Tibial nerve (tissue), 3 donors: ENCODE results near the gene AASS.

Experiments
- POLR2A ChIP-seq, 2 donors: fragments of 450-650 bp; IDR thresholded peaks; one replicate each; pipeline ENCODE4 v1.6.1; 2017; ENCODE audit warnings: antibody characterized with exemption in 2 of 2, mild to moderate bottlenecking in 2 of 2, moderate library complexity in 2 of 2
- TF ChIP-seq, protein P1 (sequence below), 5 experiments: fragments of 200-600 bp in 3 of 5; fragments of 450-650 bp in 2 of 5; sonication (generic) in 3 of 5; IDR thresholded peaks; one replicate each; pipeline ENCODE4 v1.5.1; 2016 to 2019; ENCODE audit warnings: antibody characterized with exemption in 5 of 5, mild to moderate bottlenecking in 3 of 5, moderate library complexity in 2 of 5

DNA sequence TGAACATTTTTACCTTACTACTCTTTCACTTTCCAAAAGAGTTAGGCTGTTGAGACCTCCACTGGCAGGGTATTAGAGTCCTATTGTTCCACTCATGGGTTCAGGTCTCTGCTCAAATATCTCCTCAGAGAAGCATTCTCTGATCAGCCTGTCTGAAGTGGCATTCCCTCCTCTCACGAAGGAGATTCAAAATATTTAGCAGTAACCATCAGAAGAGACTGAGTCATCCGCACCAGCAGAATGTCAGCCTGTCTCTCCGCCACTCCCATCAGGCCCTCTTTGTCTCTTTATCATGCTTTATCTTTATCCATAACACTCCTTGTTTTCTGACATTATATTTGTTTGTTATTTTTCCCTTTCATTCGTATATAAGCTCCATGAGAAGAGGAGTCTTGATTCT, 79.1 kb downstream of the AASS start:
- TF ChIP-seq, protein P1, sequence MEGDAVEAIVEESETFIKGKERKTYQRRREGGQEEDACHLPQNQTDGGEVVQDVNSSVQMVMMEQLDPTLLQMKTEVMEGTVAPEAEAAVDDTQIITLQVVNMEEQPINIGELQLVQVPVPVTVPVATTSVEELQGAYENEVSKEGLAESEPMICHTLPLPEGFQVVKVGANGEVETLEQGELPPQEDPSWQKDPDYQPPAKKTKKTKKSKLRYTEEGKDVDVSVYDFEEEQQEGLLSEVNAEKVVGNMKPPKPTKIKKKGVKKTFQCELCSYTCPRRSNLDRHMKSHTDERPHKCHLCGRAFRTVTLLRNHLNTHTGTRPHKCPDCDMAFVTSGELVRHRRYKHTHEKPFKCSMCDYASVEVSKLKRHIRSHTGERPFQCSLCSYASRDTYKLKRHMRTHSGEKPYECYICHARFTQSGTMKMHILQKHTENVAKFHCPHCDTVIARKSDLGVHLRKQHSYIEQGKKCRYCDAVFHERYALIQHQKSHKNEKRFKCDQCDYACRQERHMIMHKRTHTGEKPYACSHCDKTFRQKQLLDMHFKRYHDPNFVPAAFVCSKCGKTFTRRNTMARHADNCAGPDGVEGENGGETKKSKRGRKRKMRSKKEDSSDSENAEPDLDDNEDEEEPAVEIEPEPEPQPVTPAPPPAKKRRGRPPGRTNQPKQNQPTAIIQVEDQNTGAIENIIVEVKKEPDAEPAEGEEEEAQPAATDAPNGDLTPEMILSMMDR (IDR thresholded peaks at IDR 0.05), result no peak
- no peak for TF ChIP-seq POLR2A (IDR thresholded peaks at IDR 0.05)
